Lower lobe of right lung (tissue), 2 donors: ENCODE measurements around the gene ACP6. TPM values are rescaled to one million over a fixed set of nuclear protein-coding genes. Genes with fewer than 3 reads are reported as not detected.

Experiments
- ATAC-seq, 2 donors: fragments of 200-7000 bp; cut with Tn5 transposase; one replicate each; pipeline ENCODE4 v1.9.1; 2020 to 2022; ENCODE audit warnings: mild to moderate bottlenecking in 2 of 2, moderate library complexity in 2 of 2
- DNase-seq: peaks from one replicate; pipeline ENCODE4 v3.0.0-alpha.2; 2020
- H3K27ac ChIP-seq: fragments of 200-600 bp; one replicate; pipeline ENCODE4 v1.8.0; 2022
- H3K27me3 ChIP-seq: fragments of 200-600 bp; one replicate; pipeline ENCODE4 v1.8.0; 2022; ENCODE audit warnings: low read depth
- H3K36me3 ChIP-seq: fragments of 200-600 bp; one replicate; pipeline ENCODE4 v1.8.0; 2022; ENCODE audit warnings: mild to moderate bottlenecking
- H3K4me1 ChIP-seq: fragments of 200-600 bp; one replicate; pipeline ENCODE4 v1.8.0; 2022
- H3K4me3 ChIP-seq: fragments of 200-600 bp; one replicate; pipeline ENCODE4 v1.8.0; 2022; ENCODE audit warnings: mild to moderate bottlenecking
- H3K9me3 ChIP-seq: fragments of 200-600 bp; one replicate; pipeline ENCODE4 v1.8.0; 2022
- intact Hi-C: fragments of 100-400 bp; cut with DNase I; formaldehyde crosslinking; loops from one replicate; pipeline ENCODE4 v1.11.0; 2022
- total RNA-seq: library from RNA; stranded (reverse); fragmentation: NEBNext Ultra II Directional; extraction: Animal tissue kit (Norgen Biotek cat#: 25700); gene quantifications from one replicate; pipeline ENCODE4 v1.2.1, GENCODE V29; 2021
- TF ChIP-seq, protein P1 (sequence below): fragments of 200-600 bp; IDR thresholded peaks from one replicate; pipeline ENCODE4 v1.8.0; 2022; ENCODE audit warnings: antibody characterized with exemption, mild to moderate bottlenecking
- donor health status: DM: no; HTN: yes; CAD: no; lungs with severe emphysema.

Gene ACP6
- total RNA-seq, 1 donor from 2014 or later, result 16.4 TPM

DNA sequence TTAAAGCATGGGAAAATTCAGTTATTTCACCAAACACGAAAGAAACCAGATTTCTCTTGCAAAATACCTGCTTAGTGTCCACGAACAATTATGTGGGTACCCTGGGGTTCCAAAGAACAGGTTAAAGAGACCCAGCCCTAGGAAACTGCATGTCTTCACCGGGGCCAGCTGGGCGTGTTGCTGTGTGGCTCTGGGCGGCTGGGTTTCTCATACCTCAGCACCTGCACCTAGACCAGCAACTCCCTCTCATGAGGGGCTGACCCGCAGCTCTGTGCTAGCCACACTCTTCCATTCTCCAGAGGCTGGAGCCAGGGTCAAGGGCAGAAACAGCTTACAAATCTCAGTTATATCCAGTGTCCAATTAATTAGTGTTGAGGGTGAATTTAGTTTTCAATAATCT is 40.3 kb downstream of the ACP6 start:
- intact Hi-C loops, result no loop called here
- H3K4me3 ChIP-seq, result no peak overlapping the region
- no peak for ATAC-seq

GRCh38 chr1:147628441-147628840 is 41.9 kb downstream of the ACP6 start:
- Histone ChIP-seq H3K27ac (no peak overlapping the region), H3K4me3 (no peak overlapping the region), H3K9me3 (no peaks in the 10 kb centered on the region), H3K36me3 (peaks cover 10% of the 10 kb centered on the region), H3K27me3 (no peaks in the 10 kb centered on the region), H3K4me1 (no peaks in the 10 kb centered on the region)
- DNase-seq, result no peak
- intact Hi-C loops, result loop anchor here (10.0 kb wide), 1 partner anchor 124 kb away; no protein-coding TSS in a partner anchor
- ATAC-seq, result no peak
- TF ChIP-seq, protein P1, sequence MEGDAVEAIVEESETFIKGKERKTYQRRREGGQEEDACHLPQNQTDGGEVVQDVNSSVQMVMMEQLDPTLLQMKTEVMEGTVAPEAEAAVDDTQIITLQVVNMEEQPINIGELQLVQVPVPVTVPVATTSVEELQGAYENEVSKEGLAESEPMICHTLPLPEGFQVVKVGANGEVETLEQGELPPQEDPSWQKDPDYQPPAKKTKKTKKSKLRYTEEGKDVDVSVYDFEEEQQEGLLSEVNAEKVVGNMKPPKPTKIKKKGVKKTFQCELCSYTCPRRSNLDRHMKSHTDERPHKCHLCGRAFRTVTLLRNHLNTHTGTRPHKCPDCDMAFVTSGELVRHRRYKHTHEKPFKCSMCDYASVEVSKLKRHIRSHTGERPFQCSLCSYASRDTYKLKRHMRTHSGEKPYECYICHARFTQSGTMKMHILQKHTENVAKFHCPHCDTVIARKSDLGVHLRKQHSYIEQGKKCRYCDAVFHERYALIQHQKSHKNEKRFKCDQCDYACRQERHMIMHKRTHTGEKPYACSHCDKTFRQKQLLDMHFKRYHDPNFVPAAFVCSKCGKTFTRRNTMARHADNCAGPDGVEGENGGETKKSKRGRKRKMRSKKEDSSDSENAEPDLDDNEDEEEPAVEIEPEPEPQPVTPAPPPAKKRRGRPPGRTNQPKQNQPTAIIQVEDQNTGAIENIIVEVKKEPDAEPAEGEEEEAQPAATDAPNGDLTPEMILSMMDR, result no peak

More for the DNA sequence above, 40.3 kb downstream of the ACP6 start:
- H3K27me3 ChIP-seq, result no peaks in the 10 kb centered on the region
- H3K27ac ChIP-seq, result no peak overlapping the region
- no peak for DNase-seq
- H3K36me3 ChIP-seq, result no peaks in the 10 kb centered on the region
- no peaks in the 10 kb centered on the region for H3K9me3 ChIP-seq
- H3K4me1 ChIP-seq, result no peaks in the 10 kb centered on the region
- TF ChIP-seq, protein P1, result no peak

- Histone ChIP-seq H3K4me3 (no peak overlapping the region), H3K36me3 (peaks cover 10% of the 10 kb centered on the region), H3K27me3 (no peaks in the 10 kb centered on the region), H3K9me3 (no peaks in the 10 kb centered on the region), H3K27ac (no peak overlapping the region), H3K4me1 (no peaks in the 10 kb centered on the region)
- TF ChIP-seq, protein P1, result peak; percentile 93
- intact Hi-C loops, result loop anchor here (10.0 kb wide), 1 partner anchor 123 kb away; no protein-coding TSS in a partner anchor
- DNase-seq, result peak; percentile 75
- peak; percentile 80 to 84 for ATAC-seq
Measured at GRCh38 chr1:147627435-147628110, 42.8 kb downstream of the ACP6 start.

DNA sequence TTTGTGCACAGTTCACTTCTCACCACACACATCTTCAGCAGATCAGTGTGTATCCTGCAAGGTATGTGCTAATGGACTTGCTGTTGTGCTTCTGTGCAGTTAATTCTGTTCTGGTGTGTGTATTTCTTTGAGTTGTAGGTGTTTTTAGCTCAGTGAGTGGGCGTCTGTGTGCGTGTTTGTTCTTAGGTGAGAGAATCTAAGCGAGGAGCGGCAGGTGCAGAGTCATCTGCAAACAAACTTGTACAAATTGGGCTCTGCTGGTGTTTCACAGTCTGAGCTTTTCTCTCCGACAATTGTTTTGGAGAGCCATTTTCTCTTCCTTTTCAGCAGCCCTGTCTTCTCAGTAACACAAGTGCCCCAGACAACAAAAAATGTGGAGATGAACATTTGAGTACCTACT is 43.6 kb downstream of the ACP6 start:
- ATAC-seq (no peak), DNase-seq (no peak)
- Histone ChIP-seq H3K27ac (no peak overlapping the region), H3K27me3 (no peaks in the 10 kb centered on the region), H3K4me3 (no peak overlapping the region), H3K36me3 (peaks cover 12% of the 10 kb centered on the region), H3K9me3 (no peaks in the 10 kb centered on the region), H3K4me1 (no peaks in the 10 kb centered on the region)
- TF ChIP-seq, protein P1, result no peak
- intact Hi-C loops, result loop anchor here (10.0 kb wide), 1 partner anchor 122 kb away; no protein-coding TSS in a partner anchor

- H3K36me3 ChIP-seq, result peaks cover 17% of the 10 kb centered on the region
- intact Hi-C loops, result loop anchor here (10.0 kb wide), 1 partner anchor 121 kb away; no protein-coding TSS in a partner anchor
- DNase-seq, result no peak
- no peak overlapping the region for H3K4me3 ChIP-seq
- no peak overlapping the region for H3K27ac ChIP-seq
- ATAC-seq, result no peak
- H3K27me3 ChIP-seq, result no peaks in the 10 kb centered on the region
- TF ChIP-seq, protein P1, result no peak
- no peaks in the 10 kb centered on the region for H3K9me3 ChIP-seq
- H3K4me1 ChIP-seq, result no peaks in the 10 kb centered on the region
Measured at GRCh38 chr1:147626291-147626690, 44.0 kb downstream of the ACP6 start.
